Endothelial cell of umbilical vein (primary cell): ENCODE data around the gene SCYGR1. TPM values are rescaled to one million over a fixed set of nuclear protein-coding genes. Genes with fewer than 3 reads are reported as not detected.

Experiments used
- BruUV-seq: library from RNA; stranded (reverse); fragments of 400-500 nt; replicated peaks from 2 replicates; lab custom pipeline; 2021; lab: Mats Ljungman, UMichigan
- CTCF ChIA-PET: fragments of 300-600, 350-600 bp; sonication (Branson Sonifier 250); formaldehyde crosslinking; loops from one replicate; lab custom pipeline; 2021; ENCODE audit warnings: antibody characterized with exemption, inconsistent platforms; lab: Charles Lee
- POLR2A ChIA-PET: fragments of 300-600, 350-600 bp; sonication (Branson Sonifier 250); formaldehyde crosslinking; loops from one replicate; lab custom pipeline; 2021; ENCODE audit warnings: antibody characterized with exemption, inconsistent platforms; lab: Charles Lee
- DNase-seq: peaks from one replicate; pipeline ENCODE4 v3.0.0-alpha.2; 2011; ENCODE audit warnings: low read depth, low spot score
- FAIRE-seq: peaks from 2 replicates; lab custom pipeline; 2011; peaks lifted over from hg19 to GRCh38; lab: Jason Lieb, UNC
- H2AFZ ChIP-seq: 2 replicates; pipeline ENCODE4 v1.6.0; 2012; ENCODE audit warnings: low read depth, low read length, control low read depth, inconsistent platforms
- H3K27ac ChIP-seq: 2 replicates; pipeline ENCODE4 v1.5.1; 2011; ENCODE audit warnings: low read depth, mild to moderate bottlenecking, control low read depth, low read length, moderate library complexity; ENCODE audit not compliant: insufficient read depth
- H3K27me3 ChIP-seq, 2 experiments: 2 replicates each; pipeline versions ENCODE4 v1.6.0 to v1.6.1; 2011; ENCODE audit warnings: low read length in 2 of 2, mixed read lengths in 1 of 2; ENCODE audit not compliant: control insufficient read depth in 2 of 2, insufficient read depth in 2 of 2
- H3K36me3 ChIP-seq, 2 experiments: 2 replicates in 1 of 2; 3 replicates in 1 of 2; pipeline ENCODE4 v1.5.1; 2011; ENCODE audit warnings: low read length in 2 of 2, mild to moderate bottlenecking in 1 of 2, moderate library complexity in 1 of 2; ENCODE audit not compliant: control insufficient read depth in 2 of 2, insufficient read depth in 2 of 2; ENCODE audit errors: extremely low read depth in 1 of 2
- H3K4me1 ChIP-seq: 3 replicates; pipeline ENCODE4 v1.5.1; 2011; ENCODE audit warnings: mild to moderate bottlenecking, low read length; ENCODE audit not compliant: control insufficient read depth, insufficient read depth; ENCODE audit errors: extremely low read depth
- H3K4me2 ChIP-seq: 2 replicates; pipeline ENCODE4 v1.6.1; 2011; ENCODE audit warnings: low read length, control low read depth, mixed read lengths; ENCODE audit not compliant: insufficient read depth
- H3K4me3 ChIP-seq, 3 experiments: fragments of 200-600 bp in 1 of 3; sonication (generic), shearing (Covaris generic) in 1 of 3; replicated peaks in 1 of 3; 2 replicates each; pipeline ENCODE4 v1.5.1; 2011 to 2016; ENCODE audit warnings: control low read depth in 3 of 3, low read length in 3 of 3, mild to moderate bottlenecking in 2 of 3, inconsistent platforms in 1 of 3, low read depth in 1 of 3, moderate library complexity in 1 of 3; ENCODE audit not compliant: insufficient read depth in 1 of 3
- H3K79me2 ChIP-seq: 2 replicates; pipeline ENCODE4 v1.6.0; 2012; ENCODE audit warnings: low read length, inconsistent platforms; ENCODE audit not compliant: control insufficient read depth, insufficient read depth
- H3K9ac ChIP-seq: replicated peaks from 2 replicates; pipeline ENCODE3; 2011; ENCODE audit warnings: low read length, control low read depth; ENCODE audit not compliant: insufficient read depth; ENCODE audit errors: extremely low read depth
- H3K9me1 ChIP-seq: replicated peaks from 3 replicates; pipeline ENCODE4 v1.6.0; 2011; ENCODE audit warnings: mild to moderate bottlenecking, low read length; ENCODE audit not compliant: control insufficient read depth, insufficient read depth; ENCODE audit errors: extremely low read depth
- H3K9me3 ChIP-seq: replicated peaks from 2 replicates; pipeline ENCODE4 v1.5.1; 2012; ENCODE audit warnings: low read length, inconsistent platforms; ENCODE audit not compliant: control insufficient read depth, insufficient read depth
- H4K20me1 ChIP-seq: replicated peaks from 2 replicates; pipeline ENCODE3; 2011; ENCODE audit warnings: mild to moderate bottlenecking, low read length; ENCODE audit not compliant: control insufficient read depth, insufficient read depth; ENCODE audit errors: extremely low read depth
- EZH2 ChIP-seq: IDR thresholded peaks from 2 replicates; pipeline ENCODE4 v1.6.1; 2012; ENCODE audit warnings: borderline replicate concordance, low read depth, mild to moderate bottlenecking, moderate library complexity, low read length, inconsistent platforms; ENCODE audit not compliant: severe bottlenecking
- FOS ChIP-seq: IDR thresholded peaks from 2 replicates; pipeline ENCODE4 v1.6.1; 2011; ENCODE audit warnings: mild to moderate bottlenecking, low read length, moderate library complexity, borderline replicate concordance; ENCODE audit not compliant: insufficient read depth
- GATA2 ChIP-seq: IDR thresholded peaks from 2 replicates; pipeline ENCODE4 v1.7.0; 2011; ENCODE audit warnings: low read depth, mild to moderate bottlenecking, moderate library complexity, mixed read lengths, low read length; ENCODE audit not compliant: insufficient read length, insufficient read depth
- JUN ChIP-seq: IDR thresholded peaks from 2 replicates; pipeline ENCODE4 v1.6.1; 2011; ENCODE audit warnings: borderline replicate concordance, low read depth; ENCODE audit not compliant: insufficient read length, insufficient read depth
- MYC ChIP-seq: IDR thresholded peaks from one replicate; pipeline ENCODE4 v1.6.1; 2011; ENCODE audit warnings: mild to moderate bottlenecking, low read depth, low read length
- POLR2A ChIP-seq: IDR thresholded peaks from 2 replicates; pipeline ENCODE4 v1.6.1; 2012; ENCODE audit warnings: low read depth, mild to moderate bottlenecking, control low read depth, low read length
- POLR2AphosphoS5 ChIP-seq: IDR thresholded peaks from 2 replicates; pipeline ENCODE4 v1.6.1; 2012; ENCODE audit warnings: low read depth, mild to moderate bottlenecking, control low read depth, low read length, moderate library complexity; ENCODE audit not compliant: insufficient read depth
- dilution Hi-C: fragments of 300-500 bp; cut with MboI; formaldehyde crosslinking; loops from one replicate; pipeline ENCODE4 v1.15.0; 2019; ENCODE audit warnings: low sequenced_read_pairs; ENCODE audit not compliant: extremely low pct_ligation_motif_present
- intact Hi-C: fragments of 100-400 bp; cut with micrococcal nuclease; formaldehyde crosslinking; loops from one replicate; pipeline ENCODE4 v1.10.0; 2022
- polyA plus RNA-seq, 4 experiments: library from polyadenylated mRNA; depleted of rRNA in 3 of 4; stranded (reverse) in 3 of 4; unstranded in 1 of 4; fragments of >200 nt; gene quantifications; 2 replicates each; pipeline versions ENCODE4 v1.2.1 to v1.2.3, GENCODE V29; 2011 to 2012; ENCODE audit warnings: missing spikeins in 1 of 4
- total RNA-seq: library from RNA; stranded (reverse); gene quantifications from 2 replicates; pipeline ENCODE4 v1.2.3, GENCODE V29; 2021
- TF ChIP-seq, protein P1 (sequence below), 2 donors: IDR thresholded peaks; 1 replicate in 1 of 2; 2 replicates in 1 of 2; pipeline ENCODE4 v1.5.1; 2011; ENCODE audit warnings: low read length in 2 of 2, mild to moderate bottlenecking in 2 of 2, moderate library complexity in 2 of 2, control low read depth in 1 of 2, inconsistent platforms in 1 of 2, low read depth in 1 of 2; ENCODE audit not compliant: insufficient read depth in 1 of 2; ENCODE audit errors: extremely low read depth in 1 of 2
- TF ChIP-seq, protein P2 (sequence below): IDR thresholded peaks from 2 replicates; pipeline ENCODE4 v1.6.1; 2011; ENCODE audit not compliant: insufficient read depth, insufficient read length

SCYGR1 gene
- total and polyA plus RNA-seq, 2 donors (not counting 3 experiments of a cell fraction or from before 2014, with no cell fraction given): not detected

DNA sequence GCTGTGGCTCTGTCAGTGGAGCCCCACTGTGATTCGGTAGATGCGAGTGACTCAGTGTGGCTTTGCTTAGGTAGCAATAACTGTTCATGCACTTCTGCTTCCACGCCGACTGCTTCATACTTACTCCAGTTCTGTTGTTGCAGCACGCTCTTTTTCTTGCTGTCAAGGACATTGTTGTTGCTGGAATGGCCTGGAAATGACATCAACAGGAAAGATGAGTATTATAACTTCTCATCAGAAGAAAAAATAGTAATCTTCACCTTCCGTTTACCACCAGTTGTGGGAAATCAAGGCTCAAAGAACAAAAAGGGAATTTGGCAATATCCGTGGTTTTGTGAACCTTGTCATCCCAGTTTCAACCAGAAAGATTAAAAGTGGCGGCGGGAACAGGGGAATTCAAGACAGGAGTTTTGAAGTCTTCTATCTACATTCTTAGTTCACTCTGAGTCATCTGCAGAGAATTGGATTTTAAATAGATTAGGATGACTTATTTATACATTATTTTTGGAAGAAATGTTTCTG lies 16.9 kb downstream of the SCYGR1 start:
- H3K9ac ChIP-seq: no peak overlapping the region

More for the DNA sequence above, 16.9 kb downstream of the SCYGR1 start:
- no peaks in the 10 kb centered on the region for H4K20me1 ChIP-seq
- dilution Hi-C loops: no loop called here
- CTCF ChIA-PET: no interaction called here
- no peaks in the 10 kb centered on the region for H3K9me1 ChIP-seq
- POLR2A ChIA-PET: no interaction called here
- H3K79me2 ChIP-seq: no peaks in the 10 kb centered on the region
- H3K4me3 ChIP-seq: no peak overlapping the region
- FAIRE-seq (no peak), DNase-seq (no peak)
- TF ChIP-seq POLR2A (no peak), POLR2AphosphoS5 (no peak), GATA2 (no peak), JUN (no peak), FOS (no peak), EZH2 (no peak), MYC (no peak)
- TF ChIP-seq, protein P1, sequence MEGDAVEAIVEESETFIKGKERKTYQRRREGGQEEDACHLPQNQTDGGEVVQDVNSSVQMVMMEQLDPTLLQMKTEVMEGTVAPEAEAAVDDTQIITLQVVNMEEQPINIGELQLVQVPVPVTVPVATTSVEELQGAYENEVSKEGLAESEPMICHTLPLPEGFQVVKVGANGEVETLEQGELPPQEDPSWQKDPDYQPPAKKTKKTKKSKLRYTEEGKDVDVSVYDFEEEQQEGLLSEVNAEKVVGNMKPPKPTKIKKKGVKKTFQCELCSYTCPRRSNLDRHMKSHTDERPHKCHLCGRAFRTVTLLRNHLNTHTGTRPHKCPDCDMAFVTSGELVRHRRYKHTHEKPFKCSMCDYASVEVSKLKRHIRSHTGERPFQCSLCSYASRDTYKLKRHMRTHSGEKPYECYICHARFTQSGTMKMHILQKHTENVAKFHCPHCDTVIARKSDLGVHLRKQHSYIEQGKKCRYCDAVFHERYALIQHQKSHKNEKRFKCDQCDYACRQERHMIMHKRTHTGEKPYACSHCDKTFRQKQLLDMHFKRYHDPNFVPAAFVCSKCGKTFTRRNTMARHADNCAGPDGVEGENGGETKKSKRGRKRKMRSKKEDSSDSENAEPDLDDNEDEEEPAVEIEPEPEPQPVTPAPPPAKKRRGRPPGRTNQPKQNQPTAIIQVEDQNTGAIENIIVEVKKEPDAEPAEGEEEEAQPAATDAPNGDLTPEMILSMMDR (IDR thresholded peaks at IDR 0.05; ENCODE audit: extremely low read depth in 1 of 2, insufficient read depth in 1 of 2, low read depth in 1 of 2, low read length in 2 of 2): no peak
- TF ChIP-seq, protein P2, sequence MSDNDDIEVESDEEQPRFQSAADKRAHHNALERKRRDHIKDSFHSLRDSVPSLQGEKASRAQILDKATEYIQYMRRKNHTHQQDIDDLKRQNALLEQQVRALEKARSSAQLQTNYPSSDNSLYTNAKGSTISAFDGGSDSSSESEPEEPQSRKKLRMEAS: no peak
- no TSS peak for BruUV-seq
- H3K27me3 ChIP-seq: no peaks in the 10 kb centered on the region
- no peak overlapping the region for H3K4me2 ChIP-seq
- no peaks in the 10 kb centered on the region for H3K9me3 ChIP-seq
- H3K4me1 ChIP-seq: no peaks in the 10 kb centered on the region
- no peak overlapping the region for H2AFZ ChIP-seq
- intact Hi-C loops: no loop called here
- H3K27ac ChIP-seq: no peak overlapping the region
- no peaks in the 10 kb centered on the region for H3K36me3 ChIP-seq
